ENCODE data around the gene ESR2. TPM values are rescaled to one million over a fixed set of nuclear protein-coding genes. Genes with fewer than 3 reads are reported as not detected.

The ESR2 gene
- total RNA-seq, 2 donors from 2014 or later: 0.29 to 0.42 TPM

- peaks cover 4% of the 10 kb centered on the region for H3K4me1 Mint-ChIP-seq
- DNase-seq (no peak), ATAC-seq (no peak)
- peaks cover 3% of the 10 kb centered on the region for H3K36me3 Mint-ChIP-seq (ENCODE audit: low read depth)
- no peaks in the 10 kb centered on the region for H3K9me3 ChIP-seq (ENCODE audit: control insufficient read depth, low read length, poor library complexity, severe bottlenecking)
- no peak overlapping the region for H3K4me3 Mint-ChIP-seq
- no peaks in the 10 kb centered on the region for H3K27me3 Mint-ChIP-seq
- no peak overlapping the region for H3K27ac Mint-ChIP-seq
Measured at GRCh38 chr14:64229489-64229888, 64.7 kb downstream of the ESR2 start.

- Mint-ChIP-seq H3K36me3 (ENCODE audit: low read depth) (peaks cover 5% of the 10 kb centered on the region), H3K27ac (no peak overlapping the region), H3K27me3 (no peaks in the 10 kb centered on the region), H3K4me1 (peaks cover 4% of the 10 kb centered on the region), H3K4me3 (no peak overlapping the region)
- ATAC-seq (no peak), DNase-seq (no peak)
- H3K9me3 ChIP-seq (ENCODE audit: control insufficient read depth, low read length, poor library complexity, severe bottlenecking): no peaks in the 10 kb centered on the region
Measured at GRCh38 chr14:64227856-64228255, 66.3 kb downstream of the ESR2 start.

GRCh38 chr14:64225151-64225757 lies 68.9 kb downstream of the ESR2 start:
- no peak for ATAC-seq
- H3K27me3 Mint-ChIP-seq: no peaks in the 10 kb centered on the region
- no peaks in the 10 kb centered on the region for H3K4me1 Mint-ChIP-seq
- no peaks in the 10 kb centered on the region for H3K9me3 ChIP-seq (ENCODE audit: control insufficient read depth, low read length, poor library complexity, severe bottlenecking)
- H3K4me3 Mint-ChIP-seq: no peak overlapping the region
- H3K27ac Mint-ChIP-seq: peak overlapping the region; percentile 19
- no peak for DNase-seq
- peaks cover 5% of the 10 kb centered on the region for H3K36me3 Mint-ChIP-seq (ENCODE audit: low read depth)

DNA sequence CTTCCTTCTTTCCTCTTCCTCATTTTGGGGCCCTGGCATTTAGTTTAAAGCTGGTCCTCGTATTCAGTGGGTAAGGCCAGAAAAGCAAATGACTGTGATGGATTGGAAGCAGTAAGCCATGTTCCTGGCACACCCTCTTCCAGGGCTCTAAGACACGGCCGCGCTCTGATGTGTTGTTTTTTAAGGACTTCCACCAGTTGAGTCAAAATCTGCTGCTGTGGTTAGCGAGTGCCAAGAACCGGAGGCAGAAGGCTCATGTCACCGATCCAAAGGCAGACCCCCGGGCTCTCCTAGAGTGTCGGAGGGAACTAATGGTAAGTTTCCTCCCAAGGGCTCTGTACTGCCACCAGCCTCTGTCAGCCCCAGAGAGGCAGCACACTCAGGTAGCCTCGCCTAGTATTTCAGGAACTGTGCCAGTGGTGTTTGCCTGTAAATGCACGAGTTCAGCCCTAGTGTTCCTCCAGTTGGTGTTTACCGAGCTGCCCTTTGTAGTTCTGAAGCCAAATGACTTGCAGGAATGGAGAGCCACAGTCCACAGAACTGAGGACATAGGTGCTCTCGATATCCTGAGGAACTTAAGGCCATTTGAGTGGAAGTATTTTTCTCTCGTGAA lies 72.7 kb downstream of the ESR2 start:
- H3K4me3 Mint-ChIP-seq: no peak overlapping the region
- H3K9me3 ChIP-seq (ENCODE audit: control insufficient read depth, low read length, poor library complexity, severe bottlenecking): no peaks in the 10 kb centered on the region
- ATAC-seq (no peak), DNase-seq (no peak)
- no peaks in the 10 kb centered on the region for H3K27me3 Mint-ChIP-seq
- peaks cover 4% of the 10 kb centered on the region for H3K36me3 Mint-ChIP-seq (ENCODE audit: low read depth)
- H3K27ac Mint-ChIP-seq: no peak overlapping the region
- H3K4me1 Mint-ChIP-seq: no peaks in the 10 kb centered on the region

DNA sequence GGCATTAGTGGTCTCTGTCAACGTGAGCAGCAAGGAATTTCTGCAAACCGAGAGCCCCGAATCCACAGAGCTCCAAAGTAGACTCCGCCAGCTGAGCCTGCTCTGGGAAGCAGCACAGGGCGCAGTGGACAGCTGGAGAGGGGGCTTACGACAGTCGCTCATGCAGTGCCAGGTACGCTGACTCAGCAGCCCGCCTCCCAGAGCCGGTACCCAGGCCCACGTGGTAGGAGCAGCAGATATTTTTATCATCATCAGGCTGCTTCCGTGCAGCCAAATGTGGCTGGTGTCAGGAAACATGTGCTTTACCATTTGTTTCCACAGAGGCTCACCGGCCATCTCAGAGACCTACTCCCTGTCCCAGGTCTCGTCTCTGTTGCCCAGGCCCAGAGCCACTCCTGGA lies 73.7 kb downstream of the ESR2 start:
- no peaks in the 10 kb centered on the region for H3K4me1 Mint-ChIP-seq
- H3K36me3 Mint-ChIP-seq (ENCODE audit: low read depth): peaks cover 7% of the 10 kb centered on the region

DNA sequence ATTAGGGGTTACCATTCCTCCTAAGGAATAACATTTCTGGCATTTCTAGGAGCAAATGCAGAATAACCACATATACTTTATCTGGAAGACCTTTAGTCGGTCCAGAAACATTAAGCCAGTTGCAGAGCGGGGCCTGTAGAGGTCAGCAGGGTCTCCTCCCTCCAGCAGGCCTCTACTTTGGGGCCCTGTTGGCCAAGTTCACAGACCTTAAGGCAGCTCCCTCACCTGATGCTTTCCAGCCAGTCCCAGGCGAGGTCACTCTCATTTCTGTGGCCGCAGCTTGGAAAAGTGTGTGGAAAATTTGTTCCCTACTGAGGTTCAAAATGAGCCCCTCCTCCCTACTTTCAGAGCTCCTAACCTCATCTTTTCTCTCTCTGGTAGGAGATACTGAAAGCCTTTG lies 74.1 kb downstream of the ESR2 start:
- no peak overlapping the region for H3K27ac Mint-ChIP-seq
- peaks cover 7% of the 10 kb centered on the region for H3K36me3 Mint-ChIP-seq (ENCODE audit: low read depth)
- ATAC-seq (no peak), DNase-seq (no peak)
- no peaks in the 10 kb centered on the region for H3K27me3 Mint-ChIP-seq
- H3K4me1 Mint-ChIP-seq: no peaks in the 10 kb centered on the region
- H3K9me3 ChIP-seq (ENCODE audit: control insufficient read depth, low read length, poor library complexity, severe bottlenecking): no peaks in the 10 kb centered on the region
- no peak overlapping the region for H3K4me3 Mint-ChIP-seq

More for the DNA sequence above, 73.7 kb downstream of the ESR2 start:
- H3K27me3 Mint-ChIP-seq: no peaks in the 10 kb centered on the region
- H3K9me3 ChIP-seq (ENCODE audit: control insufficient read depth, low read length, poor library complexity, severe bottlenecking): no peaks in the 10 kb centered on the region
- no peak for DNase-seq
- ATAC-seq: no peak
- H3K4me3 Mint-ChIP-seq: no peak overlapping the region
- H3K27ac Mint-ChIP-seq: no peak overlapping the region

DNA sequence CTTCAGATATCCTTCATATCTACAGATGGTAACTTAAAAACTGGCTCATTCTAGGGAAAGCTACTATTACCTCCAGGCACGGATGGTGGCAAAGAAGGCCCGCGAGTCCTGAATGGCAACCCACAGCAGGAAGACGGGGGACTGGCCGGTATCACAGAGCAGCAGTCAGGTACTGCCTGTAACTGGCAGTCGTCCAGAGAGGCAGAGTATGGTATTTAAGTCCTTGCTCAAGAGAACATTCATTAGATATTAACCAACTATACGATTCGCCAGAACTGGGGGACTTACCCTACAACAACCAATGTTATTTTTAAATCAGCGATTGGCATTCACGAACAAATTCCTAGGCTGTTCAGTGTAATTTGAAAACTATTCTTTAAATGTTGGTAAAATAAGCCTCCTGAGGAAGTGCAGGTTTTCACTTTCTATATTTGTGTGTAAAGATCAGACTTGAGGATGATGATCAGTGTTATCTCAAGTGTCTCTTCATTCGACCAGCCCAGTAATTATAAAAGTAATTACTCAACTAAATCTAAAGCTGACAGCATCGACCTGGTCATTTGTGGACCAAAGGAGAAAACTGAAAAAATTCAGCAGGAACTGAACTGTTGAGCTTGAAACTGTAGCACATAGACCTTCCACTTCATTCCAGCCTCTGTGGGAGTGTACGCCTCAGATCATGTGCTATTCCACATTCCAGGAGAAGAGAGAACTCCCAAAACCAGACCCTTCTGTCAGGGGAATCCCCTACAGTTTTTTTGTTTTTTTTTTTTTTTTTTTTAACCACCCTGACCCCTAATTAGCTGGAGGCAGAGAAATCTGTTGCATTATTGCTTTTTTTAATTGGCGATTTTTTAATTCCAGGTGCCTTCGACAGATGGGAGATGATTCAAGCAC lies 75.6 kb downstream of the ESR2 start:
- H3K36me3 Mint-ChIP-seq (ENCODE audit: low read depth): peaks cover 5% of the 10 kb centered on the region
- H3K4me3 Mint-ChIP-seq: no peak overlapping the region
- H3K27ac Mint-ChIP-seq: peak overlapping the region; percentile 34
- ATAC-seq (no peak), DNase-seq (no peak)
- no peaks in the 10 kb centered on the region for H3K4me1 Mint-ChIP-seq
- no peaks in the 10 kb centered on the region for H3K27me3 Mint-ChIP-seq
- no peaks in the 10 kb centered on the region for H3K9me3 ChIP-seq (ENCODE audit: control insufficient read depth, low read length, poor library complexity, severe bottlenecking)

GRCh38 chr14:64217834-64218233 lies 76.3 kb downstream of the ESR2 start:
- no peaks in the 10 kb centered on the region for H3K9me3 ChIP-seq (ENCODE audit: control insufficient read depth, low read length, poor library complexity, severe bottlenecking)
- DNase-seq: no peak
- Mint-ChIP-seq H3K4me1 (no peaks in the 10 kb centered on the region), H3K36me3 (ENCODE audit: low read depth) (peaks cover 5% of the 10 kb centered on the region), H3K27me3 (no peaks in the 10 kb centered on the region), H3K27ac (peak overlapping the region; percentile 34), H3K4me3 (no peak overlapping the region)
- ATAC-seq: no peak

DNA sequence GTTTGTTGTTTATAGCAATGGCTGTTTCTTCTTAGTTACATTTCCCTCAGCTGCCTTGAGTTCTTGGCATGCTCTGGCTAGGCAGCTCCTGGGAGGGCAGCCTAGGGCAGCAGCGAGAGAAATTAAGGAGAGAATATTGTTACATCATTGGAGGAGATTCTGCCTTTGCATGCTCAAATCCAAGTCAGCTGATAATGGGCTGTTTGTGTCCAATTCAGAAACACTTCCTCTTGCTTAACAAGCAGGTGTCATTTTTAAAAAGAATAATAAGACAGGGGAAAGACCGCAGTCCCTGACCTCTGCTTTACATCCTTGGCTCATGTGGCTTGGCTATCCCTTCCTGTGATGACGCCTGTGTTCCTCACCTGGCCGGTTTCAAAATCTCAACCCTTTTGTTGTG lies 76.9 kb downstream of the ESR2 start:
- H3K27me3 Mint-ChIP-seq: no peaks in the 10 kb centered on the region
- H3K27ac Mint-ChIP-seq: peak overlapping the region; percentile 34
- H3K4me1 Mint-ChIP-seq: no peaks in the 10 kb centered on the region
- no peaks in the 10 kb centered on the region for H3K9me3 ChIP-seq (ENCODE audit: control insufficient read depth, low read length, poor library complexity, severe bottlenecking)
- no peak overlapping the region for H3K4me3 Mint-ChIP-seq
- DNase-seq: no peak
- ATAC-seq: no peak
- H3K36me3 Mint-ChIP-seq (ENCODE audit: low read depth): peaks cover 5% of the 10 kb centered on the region

GRCh38 chr14:64215978-64216377 lies 78.2 kb downstream of the ESR2 start:
- no peaks in the 10 kb centered on the region for H3K9me3 ChIP-seq (ENCODE audit: control insufficient read depth, low read length, poor library complexity, severe bottlenecking)
- Mint-ChIP-seq H3K27ac (no peak overlapping the region), H3K4me1 (no peaks in the 10 kb centered on the region), H3K27me3 (no peaks in the 10 kb centered on the region), H3K4me3 (no peak overlapping the region), H3K36me3 (ENCODE audit: low read depth) (peaks cover 5% of the 10 kb centered on the region)
- ATAC-seq: no peak
- no peak for DNase-seq

DNA sequence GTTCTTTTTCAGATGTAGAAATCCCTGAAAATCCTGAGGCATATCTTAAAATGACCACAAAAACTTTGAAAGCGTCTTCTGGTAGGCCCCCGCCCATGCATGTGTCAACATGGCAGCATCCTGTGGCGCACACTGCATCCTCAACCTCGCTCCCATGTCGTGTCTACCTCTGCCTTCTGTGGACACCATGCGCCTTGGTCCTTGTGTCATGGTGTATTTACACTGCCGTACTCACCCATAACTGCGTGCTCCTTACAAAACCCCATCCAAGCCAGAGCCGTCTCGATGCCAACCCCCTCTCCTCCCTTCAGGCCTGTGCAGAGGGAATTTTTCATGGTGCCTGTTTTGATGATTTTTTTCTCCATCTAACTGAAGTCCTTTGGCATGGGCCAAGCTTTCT lies 78.9 kb downstream of the ESR2 start:
- ATAC-seq: no peak
- Mint-ChIP-seq H3K27me3 (no peaks in the 10 kb centered on the region), H3K36me3 (ENCODE audit: low read depth) (peaks cover 9% of the 10 kb centered on the region), H3K4me3 (peak overlapping the region; percentile 1), H3K27ac (no peak overlapping the region), H3K4me1 (peaks cover 5% of the 10 kb centered on the region)
- H3K9me3 ChIP-seq (ENCODE audit: control insufficient read depth, low read length, poor library complexity, severe bottlenecking): no peaks in the 10 kb centered on the region
- DNase-seq: no peak

- ATAC-seq: no peak
Measured at GRCh38 chr14:64213853-64214570, 80.2 kb downstream of the ESR2 start.

DNA sequence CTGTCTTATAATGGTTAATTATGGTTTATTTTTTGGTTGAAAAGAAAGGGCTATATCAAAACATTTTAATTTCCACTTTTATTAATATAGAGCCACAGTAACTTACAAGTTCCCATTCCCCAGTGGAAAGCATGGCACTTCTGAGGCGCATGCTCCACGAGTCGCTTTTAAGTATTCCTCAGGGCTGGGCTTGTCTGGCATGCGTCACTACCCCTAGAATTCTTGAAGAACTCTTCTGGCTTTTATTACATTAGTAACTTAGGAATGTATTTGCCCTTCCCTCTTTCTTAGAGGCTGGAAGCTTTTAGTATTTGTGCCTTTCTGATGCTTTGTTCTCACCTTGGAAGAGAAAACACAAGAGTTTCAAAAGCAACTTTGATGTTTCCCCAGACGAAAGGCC lies 81.1 kb downstream of the ESR2 start:
- Mint-ChIP-seq H3K27ac (no peak overlapping the region), H3K4me3 (no peak overlapping the region), H3K27me3 (no peaks in the 10 kb centered on the region), H3K36me3 (ENCODE audit: low read depth) (peaks cover 9% of the 10 kb centered on the region), H3K4me1 (peaks cover 5% of the 10 kb centered on the region)
- DNase-seq: no peak
- H3K9me3 ChIP-seq (ENCODE audit: control insufficient read depth, low read length, poor library complexity, severe bottlenecking): no peaks in the 10 kb centered on the region
- no peak for ATAC-seq

More at GRCh38 chr14:64213853-64214570, 80.2 kb downstream of the ESR2 start:
- Mint-ChIP-seq H3K4me1 (peaks cover 5% of the 10 kb centered on the region), H3K27me3 (no peaks in the 10 kb centered on the region), H3K27ac (no peak overlapping the region), H3K36me3 (ENCODE audit: low read depth) (peaks cover 9% of the 10 kb centered on the region), H3K4me3 (no peak overlapping the region)
- no peak for DNase-seq
- H3K9me3 ChIP-seq (ENCODE audit: control insufficient read depth, low read length, poor library complexity, severe bottlenecking): no peaks in the 10 kb centered on the region
